GM10266 (cell line): ENCODE data around the gene KMT2E.
"Not testable (repeated sequence)": the region's sequence is repeated elsewhere in the genome, so short reads cannot be mapped to it uniquely, and the experiment has no call there.

Experiments used
- DNase-seq: peaks from one replicate; pipeline ENCODE4 v3.0.0; 2012; ENCODE audit errors: extremely low spot score
- TF ChIP-seq, protein P1 (sequence below): IDR thresholded peaks from 2 replicates; pipeline ENCODE4 v1.5.1; 2012; ENCODE audit warnings: mild to moderate bottlenecking, low read depth; ENCODE audit not compliant: control insufficient read depth, insufficient read depth; ENCODE audit errors: missing control alignments

KMT2E gene

GRCh38 chr7:105003872-105004510, 10.0 kb upstream of the KMT2E start:
- DNase-seq: no peak
- TF ChIP-seq, protein P1, sequence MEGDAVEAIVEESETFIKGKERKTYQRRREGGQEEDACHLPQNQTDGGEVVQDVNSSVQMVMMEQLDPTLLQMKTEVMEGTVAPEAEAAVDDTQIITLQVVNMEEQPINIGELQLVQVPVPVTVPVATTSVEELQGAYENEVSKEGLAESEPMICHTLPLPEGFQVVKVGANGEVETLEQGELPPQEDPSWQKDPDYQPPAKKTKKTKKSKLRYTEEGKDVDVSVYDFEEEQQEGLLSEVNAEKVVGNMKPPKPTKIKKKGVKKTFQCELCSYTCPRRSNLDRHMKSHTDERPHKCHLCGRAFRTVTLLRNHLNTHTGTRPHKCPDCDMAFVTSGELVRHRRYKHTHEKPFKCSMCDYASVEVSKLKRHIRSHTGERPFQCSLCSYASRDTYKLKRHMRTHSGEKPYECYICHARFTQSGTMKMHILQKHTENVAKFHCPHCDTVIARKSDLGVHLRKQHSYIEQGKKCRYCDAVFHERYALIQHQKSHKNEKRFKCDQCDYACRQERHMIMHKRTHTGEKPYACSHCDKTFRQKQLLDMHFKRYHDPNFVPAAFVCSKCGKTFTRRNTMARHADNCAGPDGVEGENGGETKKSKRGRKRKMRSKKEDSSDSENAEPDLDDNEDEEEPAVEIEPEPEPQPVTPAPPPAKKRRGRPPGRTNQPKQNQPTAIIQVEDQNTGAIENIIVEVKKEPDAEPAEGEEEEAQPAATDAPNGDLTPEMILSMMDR: no peak

DNA sequence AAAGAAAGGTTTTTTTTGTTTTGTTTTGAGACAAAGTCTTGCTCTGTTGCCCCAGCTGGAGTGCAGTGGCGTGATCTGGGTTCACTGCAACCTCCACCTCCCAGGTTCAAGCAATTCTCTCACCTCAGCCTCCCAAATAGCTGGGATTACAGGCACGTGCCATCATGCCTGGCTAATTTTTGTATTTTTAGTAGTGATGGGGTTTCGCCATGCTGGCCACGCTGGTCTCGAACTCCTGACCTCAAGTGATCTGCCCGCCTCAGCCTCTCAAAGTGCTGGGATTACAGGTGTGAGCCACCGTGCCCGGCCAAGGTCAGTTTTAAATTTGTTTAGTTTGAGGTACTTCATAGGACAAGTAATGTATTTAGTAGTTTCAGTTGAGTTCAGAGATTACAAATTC, 9.0 kb upstream of the KMT2E start:
- not testable (repeated sequence) for DNase-seq

DNA sequence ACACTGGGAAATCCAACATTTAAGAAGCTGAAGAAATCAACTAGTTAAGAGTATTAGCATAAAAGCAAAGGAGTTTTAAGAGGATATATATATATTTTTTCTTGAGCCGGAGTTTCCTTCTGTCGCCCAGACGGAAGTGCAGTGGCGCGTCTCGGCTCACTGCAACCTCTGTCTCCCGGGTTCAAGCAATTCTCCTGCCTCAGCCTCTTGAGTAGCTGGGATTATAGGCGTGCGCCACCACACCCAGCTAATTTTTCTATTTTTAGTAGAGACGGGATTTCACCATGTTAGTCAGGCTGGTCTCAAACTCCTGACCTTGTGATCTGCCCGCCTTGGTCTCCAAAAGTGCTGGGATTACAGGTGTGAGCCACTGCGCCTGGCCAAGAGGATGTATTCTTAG, 8.5 kb upstream of the KMT2E start:
- not testable (repeated sequence) for DNase-seq

- no peak for DNase-seq
- TF ChIP-seq, protein P1: no peak
These were observed 7.5 kb upstream of the KMT2E start for GRCh38 chr7:105006367-105007136.

GRCh38 chr7:105007298-105007697, 6.7 kb upstream of the KMT2E start:
- no peak for DNase-seq
- TF ChIP-seq, protein P1: no peak

GRCh38 chr7:105009667-105010503, 4.1 kb upstream of the KMT2E start:
- no peak for DNase-seq
- TF ChIP-seq, protein P1: no peak

DNA sequence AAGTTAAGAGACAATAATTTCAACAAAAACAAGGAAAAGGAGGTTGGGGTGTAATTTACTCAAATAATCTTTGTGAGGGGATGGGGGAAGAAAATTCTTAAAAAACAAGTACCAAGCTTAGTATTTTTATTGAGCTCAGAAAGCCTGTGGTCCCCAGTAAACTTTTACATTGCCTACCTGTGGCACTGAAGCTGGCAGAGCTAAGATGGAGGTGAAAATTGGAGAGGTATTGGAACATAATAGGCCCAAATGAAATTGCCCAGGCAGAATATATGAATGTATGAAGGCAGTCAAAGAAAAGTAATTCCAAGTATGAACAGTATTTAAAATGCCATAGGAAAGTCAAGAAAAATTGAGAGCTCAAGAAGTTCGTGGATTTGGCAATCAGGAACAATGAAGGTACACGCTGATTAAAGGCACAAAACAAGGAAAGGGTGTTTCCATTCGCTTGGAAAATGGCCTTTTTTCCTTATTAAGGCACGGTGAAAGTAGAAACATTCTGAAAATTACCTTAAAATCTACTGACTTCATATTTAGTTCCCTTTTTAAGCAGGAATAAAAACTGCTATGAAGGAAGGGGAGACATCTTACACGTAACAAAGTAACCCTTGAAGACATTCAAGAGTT, 3.4 kb upstream of the KMT2E start:
- DNase-seq: no peak
- TF ChIP-seq, protein P1: no peak
